ENCODE measurements around the gene MYO3B. TPM values are rescaled to one million over a fixed set of nuclear protein-coding genes. Genes with fewer than 3 reads are reported as not detected.

Gene MYO3B
- total and polyA plus RNA-seq, 7 donors: 0.34 TPM; not detected in 6

- whole genome bisulfite sequencing, 2 donors: 56 to 71% methylated on average over 2 of the region's 2 CpGs
- Histone ChIP-seq H3K27me3 (no peaks in the 10 kb centered on the region), H3K9me3 (no peaks in the 10 kb centered on the region), H3K27ac (no peak overlapping the region), H3K36me3 (no peaks in the 10 kb centered on the region), H3K4me1 (peaks cover 0 to 9% (median 3%) of the 10 kb centered on the region in 4 donors), H3K4me3 (no peak overlapping the region)
- intact Hi-C loops (cut with DNase I): no loop called here
- no peak for DNase-seq
- no peak for TF ChIP-seq POLR2AphosphoS5 (IDR thresholded peaks at IDR 0.05)
- TF ChIP-seq EP300 (IDR thresholded peaks at IDR 0.05): no peak
- no peak for TF ChIP-seq CTCF (IDR thresholded peaks at IDR 0.05)
- TF ChIP-seq POLR2A (IDR thresholded peaks at IDR 0.05): no peak
Measured at GRCh38 chr2:170215021-170215420, 37.1 kb downstream of the MYO3B start.

- DNase-seq: no peak
- WGBS, 2 donors: 96 to 98% methylated on average over 3 of the region's 3 CpGs
- H3K9me3 ChIP-seq: no peaks in the 10 kb centered on the region
- peaks cover 0 to 9% (median 3%) of the 10 kb centered on the region in 4 donors for H3K4me1 ChIP-seq
- intact Hi-C loops (cut with DNase I): no loop called here
- TF ChIP-seq POLR2A (IDR thresholded peaks at IDR 0.05) (no peak), POLR2AphosphoS5 (IDR thresholded peaks at IDR 0.05) (no peak), EP300 (IDR thresholded peaks at IDR 0.05) (no peak), CTCF (IDR thresholded peaks at IDR 0.05) (no peak)
- H3K27ac ChIP-seq: no peak overlapping the region
- no peaks in the 10 kb centered on the region for H3K27me3 ChIP-seq
- no peaks in the 10 kb centered on the region for H3K36me3 ChIP-seq
- no peak overlapping the region for H3K4me3 ChIP-seq
Measured at GRCh38 chr2:170216428-170216827, 38.5 kb downstream of the MYO3B start.

- no peaks in the 10 kb centered on the region for H3K9me3 ChIP-seq
- 68 to 81% methylated on average over 5 of the region's 5 CpGs for WGBS, 2 donors
- peaks cover 0 to 9% (median 3%) of the 10 kb centered on the region in 4 donors for H3K4me1 ChIP-seq
- TF ChIP-seq EP300 (IDR thresholded peaks at IDR 0.05) (no peak), POLR2A (IDR thresholded peaks at IDR 0.05) (no peak), CTCF (IDR thresholded peaks at IDR 0.05) (no peak), POLR2AphosphoS5 (IDR thresholded peaks at IDR 0.05) (no peak)
- H3K27ac ChIP-seq: peak overlapping the region in 2 of 4 donors; percentile 26 to 45
- H3K4me3 ChIP-seq: no peak overlapping the region
- H3K36me3 ChIP-seq: no peaks in the 10 kb centered on the region
- DNase-seq: no peak
- H3K27me3 ChIP-seq: no peaks in the 10 kb centered on the region
- intact Hi-C loops (cut with DNase I): no loop called here
Measured at GRCh38 chr2:170216981-170217380, 39.0 kb downstream of the MYO3B start.

- Histone ChIP-seq H3K27me3 (no peaks in the 10 kb centered on the region), H3K36me3 (no peaks in the 10 kb centered on the region), H3K4me1 (peaks cover 0 to 9% (median 3%) of the 10 kb centered on the region in 4 donors), H3K27ac (peak overlapping the region in 2 of 4 donors; percentile 26 to 45), H3K4me3 (no peak overlapping the region), H3K9me3 (no peaks in the 10 kb centered on the region)
- no peak for DNase-seq
- 80 to 88% methylated on average over 4 of the region's 4 CpGs for WGBS, 2 donors
- TF ChIP-seq POLR2A (IDR thresholded peaks at IDR 0.05): no peak
- intact Hi-C loops (cut with DNase I): no loop called here
Measured at GRCh38 chr2:170217778-170218251, 39.9 kb downstream of the MYO3B start.

- Histone ChIP-seq H3K4me3 (no peak overlapping the region), H3K4me1 (peaks cover 0 to 6% (median 2%) of the 10 kb centered on the region in 4 donors), H3K27me3 (no peaks in the 10 kb centered on the region), H3K27ac (peak overlapping the region in 1 of 4 donors; percentile 4), H3K9me3 (no peaks in the 10 kb centered on the region), H3K36me3 (no peaks in the 10 kb centered on the region)
- intact Hi-C loops (cut with DNase I): no loop called here
- no peak for DNase-seq
- no peak for TF ChIP-seq POLR2A (IDR thresholded peaks at IDR 0.05)
- no peak for TF ChIP-seq EP300 (IDR thresholded peaks at IDR 0.05)
- no peak for TF ChIP-seq POLR2AphosphoS5 (IDR thresholded peaks at IDR 0.05)
- TF ChIP-seq CTCF (IDR thresholded peaks at IDR 0.05): no peak
- WGBS, 2 donors: 20 to 58% methylated on average over 2 of the region's 2 CpGs
Measured at GRCh38 chr2:170218456-170218855, 40.5 kb downstream of the MYO3B start.

Measured in sigmoid colon (tissue), 7 donors.